Measurements from ENCODE around the gene WDTC1. TPM values are rescaled to one million over a fixed set of nuclear protein-coding genes. Genes with fewer than 3 reads are reported as not detected.

Gene WDTC1
- total RNA-seq, 1 experiment from 2014 or later = 26.6 TPM

- TSS peak; percentile 40 for BruUV-seq (replicated peaks)
- Histone ChIP-seq H2AFZ (ENCODE audit: low read depth, low read length, poor library complexity, severe bottlenecking) (no peak overlapping the region), H3K79me2 (ENCODE audit: insufficient read depth, low read length) (peaks cover 21% of the 10 kb centered on the region; the same call in 1 of the 2 replicates), H3K9me3 (ENCODE audit: control insufficient read depth in 1 of 2, insufficient read depth in 1 of 2, low read depth in 1 of 2, low read length in 2 of 2) (no peaks in the 10 kb centered on the region), H3K9me2 (ENCODE audit: insufficient read depth) (no peaks in the 10 kb centered on the region), H3K4me3 (replicated peaks in 1 of 2; ENCODE audit: low read depth in 1 of 2, low read length in 2 of 2) (peak overlapping the region; percentile 80 to 91), H3K9ac (ENCODE audit: low read length) (peak overlapping the region; percentile 75), H3K36me3 (ENCODE audit: control insufficient read depth in 1 of 2, insufficient read depth in 2 of 2, low read length in 2 of 2) (no peaks in the 10 kb centered on the region), H3K4me1 (ENCODE audit: control insufficient read depth in 1 of 2, insufficient read depth in 2 of 2, low read length in 2 of 2) (peaks cover 43 to 79% of the 10 kb centered on the region in 2 experiments), H4K20me1 (ENCODE audit: insufficient read depth) (no peaks in the 10 kb centered on the region), H3K27me3 (ENCODE audit: insufficient read depth, low read length) (no peaks in the 10 kb centered on the region), H3K27ac (ENCODE audit: low read depth, low read length) (peak overlapping the region; percentile 95), H3K4me2 (ENCODE audit: low read length) (peak overlapping the region; percentile 95)
- TF ChIP-seq ZBTB33 (IDR thresholded peaks at IDR 0.05; ENCODE audit: extremely low read depth, insufficient replicate concordance, low read length) = no peak
- no peak for TF ChIP-seq ELF1 (IDR thresholded peaks at IDR 0.05; ENCODE audit: borderline replicate concordance, low read depth)
- TF ChIP-seq POLR2AphosphoS5 (IDR thresholded peaks at IDR 0.05; ENCODE audit: low read depth, low read length) = no peak
- TF ChIP-seq CBX3 (IDR thresholded peaks at IDR 0.05; ENCODE audit: low read depth) = no peak
- no peak for TF ChIP-seq SIN3A (IDR thresholded peaks at IDR 0.05; ENCODE audit: low read depth)
- TF ChIP-seq ATF3 (IDR thresholded peaks at IDR 0.05) = no peak
- TF ChIP-seq POLR2A (IDR thresholded peaks at IDR 0.05; ENCODE audit: borderline replicate concordance, extremely low read depth, insufficient read depth, insufficient read length) = no peak
- no peak for TF ChIP-seq YY1 (IDR thresholded peaks at IDR 0.05; ENCODE audit: extremely low read depth, insufficient replicate concordance, low read depth, low read length)
- no peak for TF ChIP-seq JUND (IDR thresholded peaks at IDR 0.05)
- no peak for TF ChIP-seq FOSL1 (IDR thresholded peaks at IDR 0.05; ENCODE audit: low read depth)
- no peak for TF ChIP-seq EZH2phosphoT487 (IDR thresholded peaks at IDR 0.05; ENCODE audit: borderline replicate concordance)
- TF ChIP-seq CTCF (IDR thresholded peaks at IDR 0.05 in 2 of 3, conservative IDR thresholded peaks at IDR 0.05 in 1 of 3; ENCODE audit: borderline replicate concordance in 1 of 3, insufficient read depth in 1 of 3, low read depth in 2 of 3, low read length in 2 of 3) = no peak
- TF ChIP-seq SP1 (IDR thresholded peaks at IDR 0.05; ENCODE audit: low read depth) = no peak
- CTCF ChIA-PET = interaction anchor here (0.7 to 2.2 kb wide), 3 partner anchors 11 to 44 kb away, joined by 3 to 7 read pairs (median 4); no protein-coding TSS in a partner anchor
- ATAC-seq (no peak), DNase-seq (ENCODE audit: low read depth, low spot score) (no peak)
- POLR2A ChIA-PET = interaction anchor here (1.1 to 2.8 kb wide), 4 partner anchors 9 to 23 kb away, joined by 3 to 10 read pairs (median 4); partner anchors contain the start of gene MAP3K6
- RAD21 ChIA-PET (ENCODE audit: low non-redundant PET in 1 of 2, low total read pairs in 2 of 2, uncharacterized antibody in 2 of 2, unreplicated experiment in 2 of 2) = no interaction called here
- intact Hi-C loops (cut with micrococcal nuclease) = no loop called here
Measured at GRCh38 chr1:27343639-27344025, 109.2 kb downstream of the WDTC1 start.

Measured in HCT116 (cell line).